HepG2 (cell line): Measurements from ENCODE around the gene C2orf78. TPM values are rescaled to one million over a fixed set of nuclear protein-coding genes. Genes with fewer than 3 reads are reported as not detected.

ENCODE experiments used
- CENPT ChIP-seq: sonication (generic); formaldehyde crosslinking; IDR thresholded peaks from 2 replicates; pipeline ENCODE4 v1.8.0; 2022; ENCODE audit warnings: low read depth, mild to moderate bottlenecking, moderate library complexity, missing genetic modification reagents
- FOXC1 ChIP-seq: sonication (generic); formaldehyde crosslinking; IDR thresholded peaks from 2 replicates; pipeline ENCODE4 v1.8.0; 2022; ENCODE audit warnings: mild to moderate bottlenecking, missing genetic modification reagents, borderline replicate concordance
- NAIF1 ChIP-seq: sonication (generic); formaldehyde crosslinking; IDR thresholded peaks from 2 replicates; pipeline ENCODE4 v1.5.0; 2020; ENCODE audit warnings: mild to moderate bottlenecking, missing genetic modification reagents, borderline replicate concordance
- PHB2 ChIP-seq: fragments of 450-650 bp; IDR thresholded peaks from 2 replicates; pipeline ENCODE4 v1.6.1; 2018; ENCODE audit not compliant: partially characterized antibody
- POLR2A ChIP-seq, 2 experiments: IDR thresholded peaks; 2 replicates each; pipeline ENCODE4 v1.6.1; 2011; ENCODE audit warnings: low read depth in 2 of 2, low read length in 2 of 2, mild to moderate bottlenecking in 1 of 2, moderate library complexity in 1 of 2; ENCODE audit not compliant: insufficient read depth in 1 of 2
- PPARG ChIP-seq: conservative IDR thresholded peaks from 2 replicates; pipeline ENCODE4 v1.6.1; 2016; ENCODE audit warnings: missing biosample characterization, missing genetic modification reagents
- SMARCC2 ChIP-seq: fragments of 450-650 bp; IDR thresholded peaks from 2 replicates; pipeline ENCODE4 v1.6.1; 2017; ENCODE audit warnings: antibody characterized with exemption, mild to moderate bottlenecking
- ZNF441 ChIP-seq: sonication (generic); formaldehyde crosslinking; IDR thresholded peaks from 2 replicates; pipeline ENCODE4 v1.7.0; 2021; ENCODE audit warnings: missing genetic modification reagents, borderline replicate concordance
- ZNF788 ChIP-seq: sonication (generic); formaldehyde crosslinking; IDR thresholded peaks from 2 replicates; pipeline ENCODE4 v1.5.0; 2020; ENCODE audit warnings: mild to moderate bottlenecking, missing genetic modification reagents, borderline replicate concordance
- ZSCAN30 ChIP-seq: sonication (generic); formaldehyde crosslinking; IDR thresholded peaks from 2 replicates; pipeline ENCODE4 v1.5.0; 2020; ENCODE audit warnings: mild to moderate bottlenecking, missing genetic modification reagents
- polyA plus RNA-seq, 8 experiments: library from polyadenylated mRNA; depleted of rRNA in 3 of 8; stranded (reverse) in 7 of 8; unstranded in 1 of 8; fragments of >200 nt; fragmentation: Illumina TruSeq in 4 of 8; extraction: Trizol in 4 of 8; gene quantifications; 2 replicates each; pipeline versions ENCODE4 v1.2.1 to v1.2.3, GENCODE V29; 2011 to 2016; ENCODE audit warnings: low read depth in 4 of 8, missing spikeins in 1 of 8, mixed read lengths in 1 of 8; ENCODE audit not compliant: insufficient read depth in 1 of 8
- total RNA-seq, 5 experiments: library from RNA; depleted of rRNA; stranded (reverse); fragments of >200 nt; fragmentation: Illumina TruSeq; extraction: Trizol; gene quantifications; 2 replicates each; pipeline ENCODE4 v1.2.3, GENCODE V29; 2016; ENCODE audit warnings: low read depth in 1 of 5
- TF ChIP-seq, protein P1 (sequence below): sonication (generic); formaldehyde crosslinking; conservative IDR thresholded peaks from 2 replicates; pipeline ENCODE4 v1.8.0; 2022; ENCODE audit warnings: mild to moderate bottlenecking, moderate library complexity, missing genetic modification reagents
- TF ChIP-seq, protein P2 (sequence below): sonication (generic); formaldehyde crosslinking; IDR thresholded peaks from 2 replicates; pipeline ENCODE4 v1.4.0; 2020; ENCODE audit warnings: missing genetic modification reagents
- TF ChIP-seq, protein P3 (sequence below), 2 experiments: sonication (generic) in 1 of 2; formaldehyde crosslinking in 1 of 2; IDR thresholded peaks; 2 replicates each; pipeline versions ENCODE4 v1.6.1 to v1.9.0; 2014 to 2022; ENCODE audit warnings: antibody characterized with exemption in 1 of 2, borderline replicate concordance in 1 of 2, inconsistent platforms in 1 of 2, low read depth in 1 of 2, missing genetic modification reagents in 1 of 2
- TF ChIP-seq, protein P4 (sequence below): sonication (generic); formaldehyde crosslinking; IDR thresholded peaks from 2 replicates; pipeline ENCODE4 v1.5.0; 2020; ENCODE audit warnings: missing genetic modification reagents, mild to moderate bottlenecking, borderline replicate concordance

C2orf78 gene
- total and polyA plus RNA-seq, 2 of the 13 experiments (the other 11 are each of a cell fraction or from before 2014, with no cell fraction given) = not detected

DNA sequence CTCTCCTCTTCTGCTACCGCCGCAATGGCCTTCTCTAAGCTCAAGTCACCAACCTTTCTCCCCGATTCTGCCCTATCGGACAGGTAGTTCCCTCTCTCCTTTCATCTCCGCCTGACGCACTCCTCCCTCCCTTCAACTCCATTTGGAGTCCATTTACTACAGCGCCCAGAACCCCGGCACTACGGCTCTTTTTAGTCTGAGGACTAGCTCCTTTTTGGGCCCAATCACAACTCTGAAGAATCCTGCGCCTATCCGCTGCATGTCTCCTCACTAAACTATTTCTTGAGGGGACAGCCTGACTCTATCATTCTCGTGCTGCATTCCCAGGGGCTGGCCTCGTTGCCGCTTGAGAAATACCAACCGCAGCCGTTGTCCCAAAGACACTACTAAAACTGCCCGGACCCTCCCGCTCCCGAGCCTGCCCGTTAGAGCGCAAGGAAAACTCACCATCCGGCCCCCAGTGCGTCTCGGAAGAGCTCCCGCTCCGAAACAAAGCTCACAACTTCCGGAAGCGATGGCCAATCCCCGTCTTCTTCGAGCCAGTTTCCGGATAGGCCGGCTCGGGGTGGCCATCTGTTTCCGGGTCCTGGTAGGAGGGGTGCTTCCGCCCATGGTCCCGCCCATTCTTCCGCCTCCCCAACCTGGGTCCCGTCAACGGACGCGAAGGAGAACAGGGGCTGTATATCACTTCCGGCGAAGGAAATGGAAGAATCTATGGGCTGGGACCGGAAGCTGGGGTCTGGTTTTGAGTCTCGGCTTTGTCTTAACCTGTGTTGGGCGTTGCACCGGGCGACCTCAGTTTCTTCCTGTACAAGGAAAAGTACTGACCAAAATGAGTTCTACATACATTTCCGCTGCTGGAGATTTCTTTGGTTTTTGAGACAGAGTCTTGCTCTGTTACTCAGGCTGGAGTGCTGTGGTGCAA, 46.9 kb upstream of the C2orf78 start, which contains the start of gene TPRKB (continued):
- TF ChIP-seq, protein P1, sequence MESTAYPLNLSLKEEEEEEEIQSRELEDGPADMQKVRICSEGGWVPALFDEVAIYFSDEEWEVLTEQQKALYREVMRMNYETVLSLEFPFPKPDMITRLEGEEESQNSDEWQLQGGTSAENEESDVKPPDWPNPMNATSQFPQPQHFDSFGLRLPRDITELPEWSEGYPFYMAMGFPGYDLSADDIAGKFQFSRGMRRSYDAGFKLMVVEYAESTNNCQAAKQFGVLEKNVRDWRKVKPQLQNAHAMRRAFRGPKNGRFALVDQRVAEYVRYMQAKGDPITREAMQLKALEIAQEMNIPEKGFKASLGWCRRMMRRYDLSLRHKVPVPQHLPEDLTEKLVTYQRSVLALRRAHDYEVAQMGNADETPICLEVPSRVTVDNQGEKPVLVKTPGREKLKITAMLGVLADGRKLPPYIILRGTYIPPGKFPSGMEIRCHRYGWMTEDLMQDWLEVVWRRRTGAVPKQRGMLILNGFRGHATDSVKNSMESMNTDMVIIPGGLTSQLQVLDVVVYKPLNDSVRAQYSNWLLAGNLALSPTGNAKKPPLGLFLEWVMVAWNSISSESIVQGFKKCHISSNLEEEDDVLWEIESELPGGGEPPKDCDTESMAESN = peak; percentile 75
- peak; percentile 95; the same call in 1 of the 2 replicates for TF ChIP-seq ZSCAN30 (CRISPR knock-in tag)
- no peak for TF ChIP-seq PHB2
- 0 out of 2 replicates have a peak, but pooled peaks have one; percentile 29 for TF ChIP-seq CENPT (CRISPR knock-in tag)
- no peak for TF ChIP-seq SMARCC2
- TF ChIP-seq POLR2A (IDR thresholded peaks at IDR 0.05; ENCODE audit: insufficient read depth in 1 of 2, low read depth in 2 of 2, low read length in 2 of 2) = peak; percentile 73 to 84
- TF ChIP-seq, protein P2, sequence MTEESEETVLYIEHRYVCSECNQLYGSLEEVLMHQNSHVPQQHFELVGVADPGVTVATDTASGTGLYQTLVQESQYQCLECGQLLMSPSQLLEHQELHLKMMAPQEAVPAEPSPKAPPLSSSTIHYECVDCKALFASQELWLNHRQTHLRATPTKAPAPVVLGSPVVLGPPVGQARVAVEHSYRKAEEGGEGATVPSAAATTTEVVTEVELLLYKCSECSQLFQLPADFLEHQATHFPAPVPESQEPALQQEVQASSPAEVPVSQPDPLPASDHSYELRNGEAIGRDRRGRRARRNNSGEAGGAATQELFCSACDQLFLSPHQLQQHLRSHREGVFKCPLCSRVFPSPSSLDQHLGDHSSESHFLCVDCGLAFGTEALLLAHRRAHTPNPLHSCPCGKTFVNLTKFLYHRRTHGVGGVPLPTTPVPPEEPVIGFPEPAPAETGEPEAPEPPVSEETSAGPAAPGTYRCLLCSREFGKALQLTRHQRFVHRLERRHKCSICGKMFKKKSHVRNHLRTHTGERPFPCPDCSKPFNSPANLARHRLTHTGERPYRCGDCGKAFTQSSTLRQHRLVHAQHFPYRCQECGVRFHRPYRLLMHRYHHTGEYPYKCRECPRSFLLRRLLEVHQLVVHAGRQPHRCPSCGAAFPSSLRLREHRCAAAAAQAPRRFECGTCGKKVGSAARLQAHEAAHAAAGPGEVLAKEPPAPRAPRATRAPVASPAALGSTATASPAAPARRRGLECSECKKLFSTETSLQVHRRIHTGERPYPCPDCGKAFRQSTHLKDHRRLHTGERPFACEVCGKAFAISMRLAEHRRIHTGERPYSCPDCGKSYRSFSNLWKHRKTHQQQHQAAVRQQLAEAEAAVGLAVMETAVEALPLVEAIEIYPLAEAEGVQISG (CRISPR knock-in tag) = peak; percentile 97
- peak; percentile 62; the same call in 1 of the 2 replicates for TF ChIP-seq PPARG
- TF ChIP-seq, protein P3, sequence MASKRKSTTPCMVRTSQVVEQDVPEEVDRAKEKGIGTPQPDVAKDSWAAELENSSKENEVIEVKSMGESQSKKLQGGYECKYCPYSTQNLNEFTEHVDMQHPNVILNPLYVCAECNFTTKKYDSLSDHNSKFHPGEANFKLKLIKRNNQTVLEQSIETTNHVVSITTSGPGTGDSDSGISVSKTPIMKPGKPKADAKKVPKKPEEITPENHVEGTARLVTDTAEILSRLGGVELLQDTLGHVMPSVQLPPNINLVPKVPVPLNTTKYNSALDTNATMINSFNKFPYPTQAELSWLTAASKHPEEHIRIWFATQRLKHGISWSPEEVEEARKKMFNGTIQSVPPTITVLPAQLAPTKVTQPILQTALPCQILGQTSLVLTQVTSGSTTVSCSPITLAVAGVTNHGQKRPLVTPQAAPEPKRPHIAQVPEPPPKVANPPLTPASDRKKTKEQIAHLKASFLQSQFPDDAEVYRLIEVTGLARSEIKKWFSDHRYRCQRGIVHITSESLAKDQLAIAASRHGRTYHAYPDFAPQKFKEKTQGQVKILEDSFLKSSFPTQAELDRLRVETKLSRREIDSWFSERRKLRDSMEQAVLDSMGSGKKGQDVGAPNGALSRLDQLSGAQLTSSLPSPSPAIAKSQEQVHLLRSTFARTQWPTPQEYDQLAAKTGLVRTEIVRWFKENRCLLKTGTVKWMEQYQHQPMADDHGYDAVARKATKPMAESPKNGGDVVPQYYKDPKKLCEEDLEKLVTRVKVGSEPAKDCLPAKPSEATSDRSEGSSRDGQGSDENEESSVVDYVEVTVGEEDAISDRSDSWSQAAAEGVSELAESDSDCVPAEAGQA (IDR thresholded peaks at IDR 0.05; ENCODE audit: low read depth) = peak; percentile 77
- TF ChIP-seq, protein P3 (CRISPR knock-in tag; IDR thresholded peaks at IDR 0.05; ENCODE audit: borderline replicate concordance) = no peak
- no peak; the same call in 1 of the 2 replicates for TF ChIP-seq NAIF1 (CRISPR knock-in tag)
- TF ChIP-seq ZNF441 (CRISPR knock-in tag) = peak; percentile 93
- TF ChIP-seq, protein P4, sequence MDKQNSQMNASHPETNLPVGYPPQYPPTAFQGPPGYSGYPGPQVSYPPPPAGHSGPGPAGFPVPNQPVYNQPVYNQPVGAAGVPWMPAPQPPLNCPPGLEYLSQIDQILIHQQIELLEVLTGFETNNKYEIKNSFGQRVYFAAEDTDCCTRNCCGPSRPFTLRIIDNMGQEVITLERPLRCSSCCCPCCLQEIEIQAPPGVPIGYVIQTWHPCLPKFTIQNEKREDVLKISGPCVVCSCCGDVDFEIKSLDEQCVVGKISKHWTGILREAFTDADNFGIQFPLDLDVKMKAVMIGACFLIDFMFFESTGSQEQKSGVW (CRISPR knock-in tag) = no peak
- TF ChIP-seq FOXC1 (CRISPR knock-in tag) = peak; percentile 49
- peak; percentile 96; the same call in 1 of the 2 replicates for TF ChIP-seq ZNF788
